Measurements from ENCODE around the gene POLR3A. TPM values are rescaled to one million over a fixed set of nuclear protein-coding genes. Genes with fewer than 3 reads are reported as not detected.
A peak's percentile ranks its signal among the peaks of the same experiment; 100 is the strongest.

The POLR3A gene
- total RNA-seq, 2 experiments from 2014 or later, result 18.3 to 19.3 TPM

GRCh38 chr10:78045237-78045636 lies 15.9 kb upstream of the POLR3A start:
- ChIA-PET POLR2A (no interaction called here), CTCF (interaction anchor here (0.8 to 6.4 kb wide), 3 partner anchors 23 to 1151 kb away, joined by 3 to 45 read pairs (median 5); no protein-coding TSS in a partner anchor)
- Mint-ChIP-seq H3K4me1 (peaks cover 40% of the 10 kb centered on the region), H3K36me3 (ENCODE audit: low read depth) (peaks cover 36% of the 10 kb centered on the region), H3K27ac (peak overlapping the region; percentile 49), H3K27me3 (no peaks in the 10 kb centered on the region), H3K4me3 (no peak overlapping the region), H3K9me3 (ENCODE audit: low read depth) (no peaks in the 10 kb centered on the region)
- DNase-seq, result peak; percentile 60
- peak; percentile 45 for ATAC-seq
- intact Hi-C loops (cut with DNase I, micrococcal nuclease), result loop anchor here in 1 of 2 experiments (10.0 kb wide), 1 partner anchor 720 kb away; no protein-coding TSS in a partner anchor

DNA sequence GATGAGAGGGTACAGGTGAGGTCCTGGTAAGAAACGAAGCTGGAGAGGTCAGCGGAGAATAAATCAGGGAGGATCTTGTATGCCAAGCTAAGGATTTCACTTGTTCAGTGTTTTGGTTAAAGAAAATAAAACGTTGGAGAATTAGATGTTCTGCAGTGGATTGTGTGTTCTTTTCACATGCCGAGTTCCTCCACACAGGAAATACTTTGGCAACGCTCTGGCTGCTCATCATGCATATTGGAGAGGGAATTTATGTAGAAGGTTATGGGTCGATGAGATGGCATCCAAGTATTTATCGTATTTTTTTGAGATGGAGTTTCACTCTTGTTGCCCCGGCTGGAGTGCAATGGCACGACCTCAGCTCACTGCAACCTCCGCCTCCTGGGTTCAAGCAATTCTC lies 15.4 kb upstream of the POLR3A start:
- Mint-ChIP-seq H3K4me3 (no peak overlapping the region), H3K4me1 (peaks cover 42% of the 10 kb centered on the region), H3K36me3 (ENCODE audit: low read depth) (peaks cover 40% of the 10 kb centered on the region), H3K27me3 (no peaks in the 10 kb centered on the region), H3K9me3 (ENCODE audit: low read depth) (no peaks in the 10 kb centered on the region), H3K27ac (peak overlapping the region; percentile 13)
- POLR2A ChIA-PET, result no interaction called here
- intact Hi-C loops (cut with DNase I, micrococcal nuclease), result loop anchor here in 1 of 2 experiments (10.0 kb wide), 1 partner anchor 720 kb away; no protein-coding TSS in a partner anchor
- no peak for DNase-seq
- ATAC-seq, result no peak
- CTCF ChIA-PET, result interaction anchor here (6.4 kb wide), 1 partner anchor 1151 kb away, joined by 45 read pairs; no protein-coding TSS in a partner anchor

DNA sequence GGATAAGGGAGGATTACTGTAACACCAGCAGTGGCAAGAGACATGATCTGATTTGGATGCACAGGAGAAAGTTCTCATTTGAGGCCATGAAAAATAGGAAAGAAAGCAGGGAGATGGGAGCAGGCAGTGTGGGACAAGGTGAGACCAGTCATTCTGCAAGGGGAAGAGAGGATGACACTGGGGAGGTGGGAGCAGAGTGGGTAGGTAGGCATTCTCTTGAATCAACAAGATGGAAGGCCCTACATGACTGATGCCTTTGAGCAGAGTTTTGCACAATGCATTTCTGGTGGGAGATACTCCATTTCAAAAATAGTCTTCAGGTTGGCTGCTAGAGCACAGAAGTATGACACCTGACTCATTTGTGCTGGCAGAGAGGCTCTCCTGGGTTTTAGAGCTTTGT lies 14.9 kb upstream of the POLR3A start:
- ChIA-PET CTCF (no interaction called here), POLR2A (no interaction called here)
- Mint-ChIP-seq H3K4me3 (no peak overlapping the region), H3K27ac (peak overlapping the region; percentile 13), H3K4me1 (peaks cover 48% of the 10 kb centered on the region), H3K9me3 (ENCODE audit: low read depth) (no peaks in the 10 kb centered on the region), H3K36me3 (ENCODE audit: low read depth) (peaks cover 43% of the 10 kb centered on the region), H3K27me3 (no peaks in the 10 kb centered on the region)
- intact Hi-C loops (cut with DNase I, micrococcal nuclease), result loop anchor here in 1 of 2 experiments (10.0 kb wide), 1 partner anchor 721 kb away; no protein-coding TSS in a partner anchor
- ATAC-seq (no peak), DNase-seq (no peak)

GRCh38 chr10:78042752-78043104 lies 13.4 kb upstream of the POLR3A start:
- Mint-ChIP-seq H3K36me3 (ENCODE audit: low read depth) (peaks cover 53% of the 10 kb centered on the region), H3K27ac (peak overlapping the region; percentile 74), H3K4me1 (peaks cover 58% of the 10 kb centered on the region), H3K27me3 (no peaks in the 10 kb centered on the region), H3K4me3 (no peak overlapping the region), H3K9me3 (ENCODE audit: low read depth) (no peaks in the 10 kb centered on the region)
- CTCF ChIA-PET, result interaction anchor here (0.8 to 1.6 kb wide), 3 partner anchors 9 to 1010 kb away, joined by 3 to 5 read pairs (median 4); no protein-coding TSS in a partner anchor
- POLR2A ChIA-PET, result interaction anchor here (0.7 kb wide), 1 partner anchor 1291 kb away, joined by 3 read pairs; no protein-coding TSS in a partner anchor
- no peak for ATAC-seq
- intact Hi-C loops (cut with DNase I, micrococcal nuclease), result loop anchor here in 1 of 2 experiments (10.0 kb wide), 1 partner anchor 722 kb away; no protein-coding TSS in a partner anchor
- DNase-seq, result no peak

DNA sequence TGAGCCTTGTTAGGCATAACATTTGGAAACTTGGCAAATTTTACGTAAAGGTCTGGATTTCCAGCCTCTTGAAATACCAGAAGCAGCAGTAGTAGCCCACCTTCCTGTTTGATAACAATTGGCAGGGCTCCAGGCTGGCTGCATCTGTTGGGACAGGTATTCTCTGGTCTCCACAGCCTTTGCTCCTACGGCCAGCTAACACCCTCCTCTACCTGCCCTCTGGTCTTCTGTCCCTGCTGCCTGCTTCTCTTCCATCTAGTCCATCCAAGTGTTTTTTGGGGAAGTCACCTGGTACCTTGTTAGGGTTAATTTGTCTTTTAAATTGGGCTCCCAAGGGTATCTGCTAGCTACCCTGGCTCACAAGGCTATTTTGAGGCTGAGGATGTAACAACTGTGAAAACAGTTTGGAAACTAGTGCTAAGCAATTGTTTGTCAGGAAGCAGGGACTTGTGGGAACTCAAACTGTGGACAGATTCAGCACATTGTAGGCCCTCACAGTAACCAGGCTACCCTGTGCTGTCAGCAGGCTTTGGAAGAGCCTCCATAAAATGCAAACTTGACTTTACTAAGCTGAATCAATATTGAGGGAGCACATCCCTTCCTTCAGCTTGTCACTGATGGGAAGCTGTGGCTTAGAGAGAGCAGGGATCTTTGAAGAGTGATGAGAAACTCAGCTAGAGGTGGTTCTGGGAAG lies 12.9 kb upstream of the POLR3A start:
- Mint-ChIP-seq H3K36me3 (ENCODE audit: low read depth) (peaks cover 58% of the 10 kb centered on the region), H3K27ac (peak overlapping the region; percentile 51), H3K4me3 (no peak overlapping the region), H3K27me3 (no peaks in the 10 kb centered on the region), H3K9me3 (ENCODE audit: low read depth) (no peaks in the 10 kb centered on the region), H3K4me1 (peaks cover 59% of the 10 kb centered on the region)
- no peak for ATAC-seq
- no peak for DNase-seq
- intact Hi-C loops (cut with DNase I, micrococcal nuclease), result loop anchor here in 1 of 2 experiments (10.0 kb wide), 1 partner anchor 723 kb away; no protein-coding TSS in a partner anchor
- ChIA-PET CTCF (interaction anchor here (0.8 to 1.6 kb wide), 3 partner anchors 8 to 1010 kb away, joined by 3 to 5 read pairs (median 4); no protein-coding TSS in a partner anchor), POLR2A (interaction anchor here (0.7 kb wide), 1 partner anchor 1292 kb away, joined by 3 read pairs; no protein-coding TSS in a partner anchor)

DNA sequence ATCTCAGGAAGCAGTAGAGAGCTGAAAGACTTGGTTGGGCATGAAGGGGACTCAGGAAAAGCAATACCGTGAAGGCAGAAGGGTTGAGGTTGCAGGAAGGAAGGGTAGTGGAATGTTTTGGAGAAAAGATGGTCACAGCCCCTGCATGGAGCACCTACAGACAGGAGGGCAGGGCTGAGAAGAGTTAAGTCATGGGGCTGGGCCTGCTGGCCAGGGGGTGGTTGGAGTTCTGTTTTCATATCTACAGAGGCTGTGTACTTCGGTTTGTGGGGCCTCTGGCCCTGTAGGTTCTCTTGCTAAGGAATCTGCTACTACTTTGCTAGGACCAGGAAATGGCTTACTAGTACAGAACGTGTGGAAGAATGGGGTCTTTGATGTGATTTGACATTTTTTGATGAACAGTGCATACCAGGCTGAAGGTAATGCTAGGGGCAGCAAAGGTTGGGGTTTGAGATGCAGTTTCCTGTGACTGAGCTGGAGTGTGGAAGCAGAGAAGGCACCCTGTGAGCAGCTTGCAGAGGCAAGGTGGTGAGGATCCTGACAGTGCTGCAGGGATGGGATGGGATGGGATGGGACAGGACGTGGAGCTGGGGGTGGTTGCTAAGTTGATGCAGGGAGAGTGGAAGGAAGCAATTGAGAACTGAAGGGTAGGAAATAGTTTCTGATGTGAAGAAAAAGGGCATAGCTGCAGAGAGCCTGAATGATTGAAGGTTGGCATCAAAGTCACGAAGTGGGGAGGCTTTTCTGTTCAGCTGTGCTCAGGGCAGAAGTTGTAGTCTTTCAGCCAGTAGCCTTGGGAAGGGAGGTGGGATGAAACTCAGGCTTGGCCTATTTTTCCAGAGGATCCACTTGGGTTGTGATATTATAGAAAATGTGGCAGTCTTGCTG lies 12.1 kb upstream of the POLR3A start:
- DNase-seq (no peak), ATAC-seq (no peak)
- Mint-ChIP-seq H3K9me3 (ENCODE audit: low read depth) (no peaks in the 10 kb centered on the region), H3K27me3 (no peaks in the 10 kb centered on the region), H3K36me3 (ENCODE audit: low read depth) (peaks cover 66% of the 10 kb centered on the region), H3K27ac (peak overlapping the region; percentile 47), H3K4me1 (peaks cover 65% of the 10 kb centered on the region), H3K4me3 (no peak overlapping the region)
- intact Hi-C loops (cut with DNase I, micrococcal nuclease), result loop anchor here in 1 of 2 experiments (10.0 kb wide), 1 partner anchor 723 kb away; no protein-coding TSS in a partner anchor
- POLR2A ChIA-PET, result interaction anchor here (0.6 kb wide), 1 partner anchor 13 kb away, joined by 3 read pairs; no protein-coding TSS in a partner anchor
- CTCF ChIA-PET, result no interaction called here

DNA sequence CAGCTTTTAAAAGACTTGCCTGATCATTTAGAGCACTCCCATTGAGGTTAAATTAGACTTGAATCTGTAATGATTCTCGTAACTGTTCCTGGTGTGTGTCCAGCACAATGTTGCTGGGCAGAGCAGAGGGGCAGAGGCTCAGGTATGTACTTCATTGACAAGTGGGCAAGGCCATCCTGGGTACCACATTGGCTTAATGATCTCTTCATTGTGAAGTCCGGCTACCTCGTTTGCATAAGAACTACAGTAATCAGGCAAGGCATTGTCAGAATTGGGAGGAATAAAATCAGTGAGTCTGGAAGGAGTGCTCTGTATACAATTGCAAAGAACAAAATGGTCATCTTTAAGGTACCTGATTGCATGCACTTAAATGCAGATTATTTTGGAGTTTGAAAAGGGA lies 10.4 kb upstream of the POLR3A start:
- CTCF ChIA-PET, result no interaction called here
- Mint-ChIP-seq H3K27ac (no peak overlapping the region), H3K9me3 (ENCODE audit: low read depth) (no peaks in the 10 kb centered on the region), H3K4me1 (peaks cover 72% of the 10 kb centered on the region), H3K4me3 (no peak overlapping the region), H3K36me3 (ENCODE audit: low read depth) (peaks cover 83% of the 10 kb centered on the region), H3K27me3 (no peaks in the 10 kb centered on the region)
- ATAC-seq (no peak), DNase-seq (no peak)
- intact Hi-C loops (cut with DNase I, micrococcal nuclease), result loop anchor here in 1 of 2 experiments (10.0 kb wide), 1 partner anchor 725 kb away; no protein-coding TSS in a partner anchor
- POLR2A ChIA-PET, result no interaction called here

DNA sequence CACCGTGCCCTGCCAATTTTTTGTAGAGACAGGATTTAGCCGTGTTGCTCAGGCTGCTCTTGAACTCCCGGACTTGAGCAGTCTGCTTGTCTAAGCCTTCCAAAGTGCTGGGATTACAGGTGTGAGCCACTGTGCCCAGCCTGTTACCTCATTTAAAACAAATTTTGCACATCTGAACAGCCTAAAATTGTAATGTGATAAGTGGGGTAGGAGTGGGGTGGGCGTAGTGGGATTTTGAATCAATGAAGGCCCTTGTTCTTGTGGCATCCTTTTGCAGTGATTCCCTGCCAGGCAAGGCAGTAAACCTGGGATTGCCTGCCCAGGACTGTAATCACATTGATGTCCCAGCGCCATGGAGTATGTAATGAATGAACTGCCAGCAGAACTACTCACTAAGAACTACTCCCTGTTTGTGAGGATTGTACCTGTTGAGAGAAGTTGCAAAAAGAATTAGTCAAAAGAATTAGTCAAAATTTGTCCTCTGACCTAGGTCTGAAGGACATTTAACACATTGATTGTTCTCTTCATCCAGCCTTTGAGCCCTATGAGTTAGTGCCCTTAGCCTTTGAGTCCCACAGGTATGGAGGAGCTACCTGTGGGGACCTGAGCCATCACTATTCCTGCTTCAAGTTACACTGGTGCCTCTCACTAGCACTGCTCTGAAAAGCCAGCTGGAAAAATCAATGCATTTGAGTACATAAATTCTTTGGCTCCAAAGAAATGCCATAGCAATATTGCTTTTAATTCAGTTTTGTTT lies 9.7 kb upstream of the POLR3A start:
- ChIA-PET CTCF (no interaction called here), POLR2A (no interaction called here)
- Mint-ChIP-seq H3K4me3 (peak overlapping the region; percentile 7), H3K9me3 (ENCODE audit: low read depth) (no peaks in the 10 kb centered on the region), H3K27ac (peak overlapping the region; percentile 64), H3K36me3 (ENCODE audit: low read depth) (peaks cover 90% of the 10 kb centered on the region), H3K27me3 (no peaks in the 10 kb centered on the region), H3K4me1 (peaks cover 67% of the 10 kb centered on the region)
- intact Hi-C loops (cut with DNase I, micrococcal nuclease), result no loop called here
- ATAC-seq (no peak), DNase-seq (no peak)

- ChIA-PET CTCF (interaction anchor here (0.6 kb wide), 1 partner anchor 616 kb away, joined by 3 read pairs; no protein-coding TSS in a partner anchor), POLR2A (no interaction called here)
- intact Hi-C loops (cut with DNase I, micrococcal nuclease), result no loop called here
- Mint-ChIP-seq H3K27ac (peak overlapping the region; percentile 61), H3K4me3 (peak overlapping the region; percentile 88), H3K36me3 (ENCODE audit: low read depth) (peaks cover 88% of the 10 kb centered on the region), H3K27me3 (no peaks in the 10 kb centered on the region), H3K4me1 (peaks cover 66% of the 10 kb centered on the region), H3K9me3 (ENCODE audit: low read depth) (no peaks in the 10 kb centered on the region)
- ATAC-seq, result no peak
- DNase-seq, result no peak
Measured at GRCh38 chr10:78038105-78038504, 8.8 kb upstream of the POLR3A start.

- H3K4me3 Mint-ChIP-seq, result peak overlapping the region; percentile 88
- peaks cover 69% of the 10 kb centered on the region for H3K36me3 Mint-ChIP-seq (ENCODE audit: low read depth)
- ChIA-PET CTCF (interaction anchor here (0.9 to 1.6 kb wide), 3 partner anchors 9 to 13 kb away, joined by 3 to 11 read pairs (median 3); no protein-coding TSS in a partner anchor), POLR2A (interaction anchor here (0.6 to 0.8 kb wide), 4 partner anchors 8 to 605 kb away, joined by 3 to 4 read pairs (median 4); no protein-coding TSS in a partner anchor)
- intact Hi-C loops (cut with DNase I, micrococcal nuclease), result no loop called here
- DNase-seq, result no peak
- no peaks in the 10 kb centered on the region for H3K27me3 Mint-ChIP-seq
- H3K9me3 Mint-ChIP-seq (ENCODE audit: low read depth), result no peaks in the 10 kb centered on the region
- peak overlapping the region; percentile 92 for H3K27ac Mint-ChIP-seq
- ATAC-seq, result no peak
- H3K4me1 Mint-ChIP-seq, result peaks cover 53% of the 10 kb centered on the region
Measured at GRCh38 chr10:78035933-78036583, 6.7 kb upstream of the POLR3A start.

All from activated CD4-positive, alpha-beta T cell treated with anti-CD3 and anti-CD28 coated beads for 36 hours (primary cell).